Esophagus squamous epithelium (tissue), 4 donors: ENCODE results near the gene IGSF9B.

ENCODE experiments used
- POLR2A ChIP-seq, 4 donors: fragments of 450-650 bp; IDR thresholded peaks; one replicate each; pipeline ENCODE4 v1.6.1; 2017; ENCODE audit warnings: antibody characterized with exemption in 4 of 4, mild to moderate bottlenecking in 4 of 4, moderate library complexity in 3 of 4
- TF ChIP-seq, protein P1 (sequence below), 6 experiments: fragments of 450-650 bp in 4 of 6; fragments of 200-600 bp in 2 of 6; sonication (generic) in 2 of 6; IDR thresholded peaks; one replicate each; pipeline ENCODE4 v1.5.1; 2016 to 2019; ENCODE audit warnings: antibody characterized with exemption in 6 of 6, mild to moderate bottlenecking in 4 of 6, moderate library complexity in 4 of 6

DNA sequence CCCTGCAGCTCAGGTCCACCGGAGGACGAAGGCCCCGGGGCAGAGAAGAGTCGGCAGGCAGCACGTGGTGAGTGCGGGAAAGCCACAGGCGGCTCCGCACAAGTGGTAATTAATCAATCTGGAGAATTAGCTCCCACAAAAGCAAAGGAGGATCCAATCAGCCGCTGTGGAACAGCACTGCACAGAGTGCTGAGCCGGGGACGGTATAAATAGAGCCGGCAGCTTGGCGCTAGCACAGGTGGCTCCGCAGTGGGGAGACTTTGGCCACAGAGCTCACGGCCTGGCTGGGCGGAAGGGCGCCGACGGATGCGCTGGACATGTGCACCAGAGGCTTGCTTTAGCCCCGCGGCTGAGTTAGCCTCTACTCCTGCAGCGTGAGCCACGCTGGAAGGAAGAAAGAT, 48.9 kb downstream of the IGSF9B start:
- TF ChIP-seq, protein P1, sequence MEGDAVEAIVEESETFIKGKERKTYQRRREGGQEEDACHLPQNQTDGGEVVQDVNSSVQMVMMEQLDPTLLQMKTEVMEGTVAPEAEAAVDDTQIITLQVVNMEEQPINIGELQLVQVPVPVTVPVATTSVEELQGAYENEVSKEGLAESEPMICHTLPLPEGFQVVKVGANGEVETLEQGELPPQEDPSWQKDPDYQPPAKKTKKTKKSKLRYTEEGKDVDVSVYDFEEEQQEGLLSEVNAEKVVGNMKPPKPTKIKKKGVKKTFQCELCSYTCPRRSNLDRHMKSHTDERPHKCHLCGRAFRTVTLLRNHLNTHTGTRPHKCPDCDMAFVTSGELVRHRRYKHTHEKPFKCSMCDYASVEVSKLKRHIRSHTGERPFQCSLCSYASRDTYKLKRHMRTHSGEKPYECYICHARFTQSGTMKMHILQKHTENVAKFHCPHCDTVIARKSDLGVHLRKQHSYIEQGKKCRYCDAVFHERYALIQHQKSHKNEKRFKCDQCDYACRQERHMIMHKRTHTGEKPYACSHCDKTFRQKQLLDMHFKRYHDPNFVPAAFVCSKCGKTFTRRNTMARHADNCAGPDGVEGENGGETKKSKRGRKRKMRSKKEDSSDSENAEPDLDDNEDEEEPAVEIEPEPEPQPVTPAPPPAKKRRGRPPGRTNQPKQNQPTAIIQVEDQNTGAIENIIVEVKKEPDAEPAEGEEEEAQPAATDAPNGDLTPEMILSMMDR (IDR thresholded peaks at IDR 0.05), result no peak
- TF ChIP-seq POLR2A (IDR thresholded peaks at IDR 0.05), result no peak
